ELF-1 (cell line): ENCODE data around the gene TSPAN9.

Source experiments
- DNase-seq: peaks from one replicate; pipeline ENCODE4 v3.0.0-alpha.2; 2016; ENCODE audit warnings: low read depth, low spot score

TSPAN9 gene

GRCh38 chr12:3295646-3296408 is 218.6 kb downstream of the TSPAN9 start:
- DNase-seq: no peak

GRCh38 chr12:3296409-3296701 is 219.2 kb downstream of the TSPAN9 start:
- DNase-seq: no peak

DNA sequence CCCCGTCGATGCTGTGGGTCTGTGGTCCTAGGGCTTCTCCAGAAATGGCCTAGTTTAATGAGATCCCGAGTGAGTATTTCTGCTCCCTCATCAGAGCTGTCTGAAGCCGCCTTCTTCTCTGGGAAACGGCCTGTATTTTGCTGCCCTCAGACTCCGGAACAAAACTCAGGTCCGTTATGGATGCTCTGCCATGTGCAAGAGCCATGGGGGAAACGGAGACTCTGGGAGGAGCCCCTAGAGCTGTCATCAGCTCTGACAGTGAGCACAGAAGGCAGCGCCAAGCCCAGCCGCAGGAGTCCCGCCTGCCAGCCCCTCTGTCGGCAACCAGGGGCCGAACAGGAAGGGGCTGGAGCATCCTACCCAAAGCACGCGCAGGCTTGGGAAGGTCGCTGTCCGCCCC is 221.4 kb downstream of the TSPAN9 start:
- DNase-seq: no peak

DNA sequence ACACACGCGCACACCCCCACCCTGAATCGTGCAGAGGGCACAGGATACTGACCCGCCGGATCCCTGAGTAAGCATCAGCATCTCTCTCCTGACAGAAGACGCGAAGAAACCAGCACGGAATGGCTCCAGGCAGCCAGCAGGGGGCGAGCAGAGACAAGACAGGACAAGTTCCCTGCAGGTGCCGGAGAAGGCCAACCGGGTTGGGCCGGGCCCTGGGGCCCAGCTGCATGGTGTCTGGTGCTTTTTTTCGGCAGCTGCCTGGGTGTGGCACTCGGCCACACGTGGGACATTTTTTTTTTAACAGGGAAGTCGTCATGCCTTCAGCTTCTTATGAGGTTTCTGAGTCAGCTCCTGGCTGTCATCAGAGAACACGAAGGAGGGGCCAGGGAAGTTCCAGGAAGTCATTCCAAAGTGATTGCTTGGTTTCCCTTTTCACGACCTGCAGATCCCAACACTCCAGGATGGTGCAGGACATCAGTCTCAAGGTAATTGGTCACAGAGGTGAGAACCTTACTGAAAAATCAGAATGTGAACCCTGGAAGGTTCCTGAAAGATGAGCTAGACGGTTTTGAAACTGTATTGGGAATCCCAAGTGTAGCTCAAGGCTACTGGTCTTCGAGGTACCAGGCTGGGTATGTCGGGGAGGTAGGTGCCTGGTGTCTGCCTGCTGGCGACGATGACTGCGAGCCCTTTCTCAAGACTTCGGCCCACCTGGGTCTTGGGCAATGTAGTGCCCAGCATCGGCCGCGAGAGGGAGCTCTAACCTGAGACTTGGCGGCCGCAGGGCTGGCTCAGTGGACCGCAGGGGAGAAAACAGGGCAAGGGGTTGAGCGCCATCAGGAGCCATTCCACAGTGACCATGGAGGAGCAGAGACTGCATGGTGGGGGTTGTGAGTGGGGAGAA is 223.0 kb downstream of the TSPAN9 start:
- peak; percentile 95 for DNase-seq

- no peak for DNase-seq
Measured at GRCh38 chr12:3300833-3301401, 223.7 kb downstream of the TSPAN9 start.

- DNase-seq: no peak
Measured at GRCh38 chr12:3302401-3303041, 225.3 kb downstream of the TSPAN9 start.

- peak; percentile 57 for DNase-seq
Measured at GRCh38 chr12:3303410-3304136, 226.4 kb downstream of the TSPAN9 start.

GRCh38 chr12:3304436-3305165 is 227.4 kb downstream of the TSPAN9 start:
- no peak for DNase-seq

GRCh38 chr12:3305464-3305863 is 228.3 kb downstream of the TSPAN9 start:
- DNase-seq: no peak

DNA sequence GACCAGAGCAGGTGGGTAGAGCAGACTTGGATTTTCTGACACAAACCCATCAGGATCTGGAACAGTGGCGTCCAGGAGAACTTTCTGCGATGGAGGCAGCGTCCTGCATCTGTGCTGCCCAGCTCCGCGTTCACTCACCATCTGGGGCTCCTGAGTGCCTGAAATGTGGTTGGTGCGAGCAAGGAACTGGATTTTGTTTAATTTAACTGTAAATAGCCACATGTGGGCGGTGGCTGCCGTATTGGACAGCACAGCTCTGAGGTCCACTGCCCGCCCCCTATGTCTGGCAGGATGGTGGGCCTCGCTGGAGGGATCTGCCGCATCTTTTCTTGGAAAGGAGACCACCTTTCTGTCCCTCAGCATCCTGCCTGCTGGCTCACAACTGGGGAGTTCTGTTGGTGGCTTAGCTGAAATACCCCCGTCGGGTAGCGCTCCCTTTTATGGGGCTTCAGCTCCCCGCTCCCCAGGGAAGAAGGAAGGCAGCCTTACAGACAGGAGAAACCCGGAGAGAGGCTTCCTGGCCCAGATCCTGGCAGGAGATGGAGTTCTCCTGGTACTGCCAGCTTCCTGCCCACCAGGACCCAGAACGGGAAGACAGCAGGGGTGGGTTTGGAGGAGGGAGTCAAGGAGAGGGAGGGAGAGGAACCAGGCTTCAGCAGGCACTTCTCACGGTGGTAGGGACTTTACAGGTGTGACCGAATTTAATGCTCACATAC is 228.9 kb downstream of the TSPAN9 start:
- DNase-seq: no peak

DNA sequence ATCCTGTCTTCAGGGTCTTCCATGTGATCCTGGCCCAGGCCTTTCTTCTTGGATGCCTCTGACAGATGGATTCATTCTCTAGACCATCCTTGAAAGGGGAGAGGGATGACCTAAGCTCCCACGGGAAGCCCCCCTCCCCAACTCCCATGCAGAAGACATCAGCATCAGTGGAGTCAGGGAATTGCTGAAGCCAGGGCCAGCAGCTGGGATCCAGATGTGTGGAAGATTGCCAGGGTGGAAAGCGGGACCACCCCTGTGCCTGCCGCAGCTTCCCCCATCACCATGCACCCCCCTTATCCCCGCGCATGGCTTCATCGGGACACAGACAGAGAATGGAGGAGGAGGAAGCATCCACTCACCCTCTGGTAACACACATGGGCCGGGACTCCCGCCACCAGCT is 230.2 kb downstream of the TSPAN9 start:
- DNase-seq: no peak

DNA sequence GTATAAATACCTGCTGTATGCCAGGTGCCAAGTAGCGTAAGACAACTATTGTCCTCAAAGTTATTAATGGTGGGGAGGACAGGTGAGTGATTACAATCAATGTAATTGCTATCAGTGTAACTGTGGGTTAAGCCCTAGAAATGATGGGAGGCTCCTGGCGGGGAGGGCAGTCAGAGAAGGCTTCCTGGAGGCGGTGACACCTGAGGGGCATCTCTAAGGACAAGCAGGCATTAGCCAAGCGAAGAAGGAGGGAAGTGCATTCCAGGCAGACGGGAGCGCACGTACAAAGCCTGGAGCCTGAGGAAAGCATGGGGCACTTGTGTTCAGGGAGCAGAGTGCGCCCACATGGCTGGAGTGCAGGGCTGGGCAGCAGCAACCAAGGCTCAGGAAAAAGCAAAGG is 230.9 kb downstream of the TSPAN9 start:
- DNase-seq: no peak

DNA sequence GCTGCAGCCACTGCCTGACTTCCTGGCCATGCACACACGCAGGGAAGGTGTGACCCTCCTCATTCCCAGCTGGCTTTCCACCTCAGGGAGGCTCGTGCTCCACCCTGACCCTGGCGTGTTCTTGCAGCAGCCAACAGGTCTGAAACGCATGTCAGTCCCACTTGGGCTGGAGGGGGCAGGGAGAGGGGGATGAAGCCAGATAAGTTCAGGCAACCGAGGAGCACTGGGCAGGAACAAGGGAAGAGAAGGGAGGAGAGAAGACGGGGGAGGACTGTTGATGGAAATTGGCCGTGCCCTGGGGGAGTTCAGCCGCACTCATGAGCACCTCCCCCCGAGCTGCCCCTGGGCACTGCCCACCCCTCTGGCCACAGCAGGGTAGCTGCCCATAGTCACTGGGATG is 231.4 kb downstream of the TSPAN9 start:
- no peak for DNase-seq

DNA sequence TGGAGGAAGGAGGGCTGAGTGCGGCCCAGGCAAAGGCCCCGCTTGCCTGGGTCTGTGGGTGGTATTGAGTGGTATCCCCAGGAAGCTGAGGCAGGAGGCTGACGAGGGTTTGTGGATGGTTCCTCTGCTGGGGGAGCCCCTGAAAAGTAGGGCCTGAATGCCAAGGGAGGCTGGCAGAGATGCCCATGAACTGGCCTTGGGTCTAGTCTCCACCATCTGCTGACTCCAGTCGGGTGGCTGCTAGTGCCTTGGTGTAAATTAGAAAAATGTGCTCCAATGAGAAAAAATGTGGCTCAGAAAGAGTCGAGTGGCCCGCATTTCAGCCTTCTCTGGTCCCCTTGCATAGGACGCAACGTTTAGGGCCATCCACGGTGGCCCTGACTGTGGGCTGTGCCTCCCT is 232.6 kb downstream of the TSPAN9 start:
- no peak for DNase-seq

DNA sequence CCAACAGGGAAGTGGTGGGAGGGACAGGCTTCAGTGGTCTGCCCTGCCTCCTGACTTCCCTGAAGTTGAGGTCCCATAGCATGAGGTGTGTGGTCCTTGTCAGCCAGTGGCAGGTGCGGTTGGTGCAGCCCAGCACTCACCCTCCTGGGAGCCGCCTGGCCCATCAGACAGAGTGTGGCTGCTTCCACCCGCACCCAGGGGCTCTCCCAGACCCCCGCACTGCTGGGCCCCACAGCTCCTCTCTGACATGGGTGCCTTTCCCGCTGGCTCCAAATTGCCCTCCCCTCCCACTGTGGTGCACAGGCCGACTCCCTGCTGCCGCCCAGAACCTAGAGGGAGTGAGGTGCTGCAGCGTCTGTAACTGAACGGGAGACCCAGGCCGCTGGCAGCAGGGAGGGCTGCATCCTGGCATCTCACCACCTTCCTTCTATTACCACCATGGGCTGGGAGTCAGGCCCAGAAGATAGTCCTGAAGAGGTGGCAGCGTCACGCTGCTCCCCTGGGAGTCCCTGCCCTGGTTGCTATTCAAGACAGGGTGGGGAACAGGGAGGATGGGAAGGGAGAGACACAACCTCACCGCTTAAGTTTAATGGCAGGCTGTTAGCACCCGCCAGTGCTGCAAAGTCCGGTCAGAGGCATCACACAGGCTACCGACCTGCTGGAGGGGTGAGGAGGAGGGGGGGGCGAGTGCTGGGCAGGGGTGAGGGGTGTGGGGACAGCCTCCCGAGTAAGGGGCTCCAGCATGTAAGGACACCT is 233.3 kb downstream of the TSPAN9 start:
- DNase-seq: no peak

- DNase-seq: no peak
Measured at GRCh38 chr12:3311027-3311402, 233.8 kb downstream of the TSPAN9 start.

- no peak for DNase-seq
Measured at GRCh38 chr12:3311491-3312103, 234.4 kb downstream of the TSPAN9 start.

DNA sequence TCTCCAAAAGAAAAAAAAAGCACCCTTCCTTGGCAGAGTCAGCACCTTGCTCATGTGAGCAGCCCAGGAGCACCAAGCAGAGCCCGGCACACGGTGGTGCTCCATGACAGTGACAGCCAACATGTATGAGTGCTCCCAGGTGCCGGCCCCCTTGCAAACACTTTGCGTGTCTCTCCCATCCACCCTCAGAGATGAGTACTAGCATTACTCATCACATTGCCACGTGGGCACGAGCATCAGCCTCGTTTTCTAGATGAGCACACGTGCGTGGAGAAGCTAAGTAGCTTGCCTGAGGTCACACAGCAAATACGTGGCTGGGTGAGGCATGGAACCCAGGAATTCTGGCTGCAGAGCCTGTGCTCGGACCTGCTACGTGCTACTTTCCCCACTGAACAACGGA is 235.9 kb downstream of the TSPAN9 start:
- no peak for DNase-seq
